Activated gamma-delta T cell treated with anti-CD3 and anti-CD28 coated beads, Interleukin-2, amount 50 U/mL, for 16 hours (primary cell): ENCODE measurements around the gene ACOD1.
"Not testable (repeated sequence)": the region's sequence is repeated elsewhere in the genome, so short reads cannot be mapped to it uniquely, and the experiment has no call there.

Experiments used
- DNase-seq: peaks from one replicate; pipeline ENCODE4 v3.0.0-alpha.2; 2020; ENCODE audit warnings: low read depth

Gene ACOD1

DNA sequence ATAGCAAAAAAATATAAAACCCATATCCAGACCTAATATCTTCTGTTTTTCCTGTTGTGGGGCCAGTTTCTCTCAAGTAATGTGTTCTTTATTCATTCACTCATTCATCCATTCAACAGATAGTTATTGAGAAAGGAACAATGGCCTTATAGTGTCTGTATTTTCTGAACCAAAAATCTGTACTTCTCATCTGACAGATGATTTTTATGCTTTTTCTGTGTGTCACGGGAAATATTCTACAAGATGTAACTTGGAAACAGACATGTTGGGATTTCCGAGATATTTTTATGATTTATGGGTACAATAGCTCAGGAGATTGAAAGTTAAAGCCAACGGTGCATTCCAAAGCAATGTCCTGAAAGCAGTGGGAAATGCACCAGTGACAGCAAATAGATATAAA lies 5.7 kb downstream of the ACOD1 start:
- no peak for DNase-seq

DNA sequence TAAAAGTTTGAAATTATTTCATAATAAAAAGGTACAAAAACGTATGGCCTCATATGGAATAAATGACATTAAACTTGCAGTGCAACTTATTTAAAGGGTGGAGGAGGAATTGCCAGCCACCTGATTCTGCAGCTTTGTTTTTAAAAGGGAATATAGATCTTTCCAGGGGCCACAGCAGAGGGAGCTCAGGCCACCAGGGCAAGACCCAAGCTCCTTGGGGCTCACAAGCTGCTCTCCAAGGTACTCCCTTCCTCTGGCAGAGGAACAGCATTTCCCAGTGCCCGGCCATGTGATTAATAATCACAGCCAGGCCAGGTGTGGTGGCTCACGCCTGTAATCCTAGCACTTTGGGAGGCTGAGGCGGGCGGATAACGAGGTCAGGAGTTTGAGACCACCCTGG lies 6.2 kb downstream of the ACOD1 start:
- DNase-seq, result no peak

DNA sequence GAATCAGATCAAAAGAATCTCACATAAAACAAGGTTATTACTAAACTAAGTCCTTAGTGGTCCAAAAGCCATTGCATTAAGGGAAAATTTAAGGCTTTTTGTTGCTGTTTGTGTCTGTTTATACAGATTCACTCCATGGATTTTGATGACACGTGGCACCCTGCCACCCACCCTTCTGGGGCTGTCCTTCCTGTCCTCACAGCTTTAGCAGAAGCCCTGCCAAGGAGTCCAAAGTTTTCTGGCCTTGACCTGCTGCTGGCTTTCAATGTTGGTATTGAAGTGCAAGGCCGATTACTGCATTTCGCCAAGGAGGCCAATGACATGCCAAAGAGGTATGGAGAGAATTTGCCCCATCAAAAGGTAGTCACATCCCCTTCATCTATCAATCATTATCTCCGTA lies 6.9 kb downstream of the ACOD1 start:
- no peak for DNase-seq

DNA sequence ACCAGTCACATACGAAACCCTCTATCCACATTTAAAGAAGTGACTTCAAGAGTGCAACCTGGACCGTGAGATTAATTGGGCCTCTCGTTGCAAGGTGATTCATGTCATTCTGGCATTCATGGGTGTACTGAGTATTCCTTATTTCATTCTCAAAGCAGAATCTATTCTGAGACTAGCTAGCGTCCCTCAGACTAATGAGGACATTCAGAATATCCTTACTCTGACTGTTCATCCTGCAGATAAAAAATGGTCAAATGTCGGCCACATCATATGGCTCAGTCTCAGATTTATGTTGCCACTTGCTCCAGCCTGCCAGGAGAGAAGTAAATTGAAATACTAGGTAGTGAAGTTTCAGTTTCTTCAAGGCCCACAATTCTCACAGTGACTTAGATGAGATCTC lies 7.3 kb downstream of the ACOD1 start:
- DNase-seq, result no peak

DNA sequence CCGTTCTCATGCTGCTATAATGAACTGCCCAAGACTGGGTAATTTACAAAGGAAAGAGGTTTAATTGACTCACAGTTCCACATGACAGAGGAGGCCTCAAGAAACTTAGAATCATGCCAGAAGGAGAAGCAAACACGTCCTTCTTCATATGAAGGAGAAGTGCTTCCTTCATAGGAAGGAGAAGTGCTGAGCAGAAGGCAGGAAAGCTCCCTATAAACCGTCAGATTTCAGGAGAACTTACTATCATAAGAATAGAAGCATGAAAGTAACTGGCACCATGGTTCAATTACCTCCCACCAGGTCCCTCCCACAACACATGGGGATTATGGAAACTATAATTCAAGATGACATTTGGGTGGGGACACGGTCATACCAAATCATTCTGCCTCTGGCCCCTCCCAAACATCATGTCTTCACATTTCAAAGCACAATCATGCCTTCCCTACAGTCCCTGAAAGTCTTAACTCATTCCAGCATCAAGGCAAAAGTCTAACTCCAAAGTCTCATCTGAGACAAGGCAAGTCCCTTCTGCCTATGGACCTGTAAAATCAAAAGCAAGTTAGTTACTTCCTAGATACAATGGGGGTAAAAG lies 10.6 kb downstream of the ACOD1 start:
- no peak for DNase-seq

DNA sequence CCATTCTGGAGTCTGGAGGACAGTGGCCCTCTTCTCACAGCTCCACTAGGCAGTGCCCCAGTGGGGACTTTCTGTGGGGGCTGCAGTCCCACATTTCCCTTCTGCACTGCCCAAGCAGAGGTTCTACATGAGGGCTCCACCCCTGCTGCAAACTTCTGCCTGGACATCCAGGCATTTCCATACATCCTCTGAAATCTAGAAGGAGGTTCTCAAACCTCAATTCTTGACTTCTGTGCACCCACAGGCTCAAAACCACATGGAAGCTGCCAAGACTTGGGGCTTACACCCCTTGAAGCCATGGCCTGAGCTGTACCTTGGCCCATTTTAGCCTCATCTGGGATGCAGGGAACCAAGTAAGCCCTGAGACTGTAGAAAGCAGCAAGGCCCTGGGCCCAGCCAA lies 11.4 kb downstream of the ACOD1 start:
- not testable (repeated sequence) for DNase-seq

DNA sequence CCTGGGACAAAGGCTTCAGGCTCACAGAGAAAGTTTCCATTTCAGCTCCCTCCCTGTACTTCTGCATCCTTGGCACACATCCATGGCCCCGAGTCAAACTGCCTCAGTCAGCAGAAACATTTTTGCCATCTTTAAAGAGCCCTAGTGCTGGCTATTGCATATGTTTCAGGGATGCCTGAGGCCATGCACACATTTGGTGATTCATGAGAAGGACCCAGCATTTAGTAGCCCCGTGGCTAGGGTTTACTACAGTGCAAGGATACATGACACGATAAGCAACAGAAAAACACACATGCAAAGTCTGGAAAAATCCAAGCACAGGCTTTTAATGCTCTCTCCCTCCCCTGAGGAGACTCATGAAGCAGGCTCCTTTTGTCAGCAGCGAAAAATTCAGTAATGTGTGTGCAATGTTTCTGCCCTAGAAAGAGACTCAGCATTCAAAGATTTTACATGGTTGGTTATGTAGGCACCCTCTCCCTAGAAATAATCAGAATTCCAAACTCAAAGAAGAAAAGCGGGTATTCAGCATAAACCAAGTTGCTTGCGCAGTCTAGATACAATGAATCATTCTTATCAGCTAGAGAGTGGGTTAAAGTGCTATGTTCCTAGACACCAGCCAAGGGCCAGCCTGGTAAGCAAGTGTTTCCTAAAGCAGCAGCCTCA lies 17.6 kb downstream of the ACOD1 start:
- DNase-seq, result no peak

DNA sequence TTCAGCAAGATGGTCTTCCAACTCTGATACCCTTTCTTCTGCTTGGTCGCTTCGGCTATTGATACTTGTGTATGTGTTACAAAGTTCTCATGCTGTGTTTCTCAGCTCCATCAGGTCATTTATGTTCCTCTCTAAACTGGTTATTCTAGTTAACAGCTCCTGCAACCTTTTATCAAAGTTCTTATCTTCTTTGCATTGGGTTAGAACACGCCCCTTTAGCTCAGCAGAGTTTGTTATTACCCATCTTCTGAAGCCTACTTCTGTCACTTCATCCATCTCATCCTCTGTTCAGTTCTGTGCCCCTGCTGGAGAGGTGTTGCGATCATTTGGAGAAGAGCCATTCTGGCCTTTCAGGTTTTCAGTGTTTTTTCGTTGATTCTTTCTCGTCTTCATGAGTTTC lies 18.7 kb downstream of the ACOD1 start:
- DNase-seq, result no peak

DNA sequence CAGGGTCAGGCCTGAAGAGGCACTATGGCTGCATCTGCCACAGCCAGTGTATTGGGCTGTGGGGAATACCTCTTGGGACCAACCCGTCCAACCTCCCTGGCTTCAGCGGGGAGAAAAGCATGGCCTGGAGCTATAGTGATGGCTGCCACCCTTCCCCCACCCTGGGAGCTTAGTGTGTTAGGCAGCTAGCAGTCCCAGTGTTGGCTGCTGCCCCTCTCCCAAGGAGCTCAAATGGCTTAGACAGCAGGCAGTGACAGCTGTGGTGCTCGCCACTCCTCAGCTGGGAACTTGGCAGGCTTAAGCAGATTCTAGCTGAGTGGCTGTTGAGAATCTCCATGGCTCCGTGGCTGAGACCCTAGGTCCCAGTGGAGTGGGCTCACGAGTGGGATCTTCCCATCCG lies 19.7 kb downstream of the ACOD1 start:
- DNase-seq, result no peak

DNA sequence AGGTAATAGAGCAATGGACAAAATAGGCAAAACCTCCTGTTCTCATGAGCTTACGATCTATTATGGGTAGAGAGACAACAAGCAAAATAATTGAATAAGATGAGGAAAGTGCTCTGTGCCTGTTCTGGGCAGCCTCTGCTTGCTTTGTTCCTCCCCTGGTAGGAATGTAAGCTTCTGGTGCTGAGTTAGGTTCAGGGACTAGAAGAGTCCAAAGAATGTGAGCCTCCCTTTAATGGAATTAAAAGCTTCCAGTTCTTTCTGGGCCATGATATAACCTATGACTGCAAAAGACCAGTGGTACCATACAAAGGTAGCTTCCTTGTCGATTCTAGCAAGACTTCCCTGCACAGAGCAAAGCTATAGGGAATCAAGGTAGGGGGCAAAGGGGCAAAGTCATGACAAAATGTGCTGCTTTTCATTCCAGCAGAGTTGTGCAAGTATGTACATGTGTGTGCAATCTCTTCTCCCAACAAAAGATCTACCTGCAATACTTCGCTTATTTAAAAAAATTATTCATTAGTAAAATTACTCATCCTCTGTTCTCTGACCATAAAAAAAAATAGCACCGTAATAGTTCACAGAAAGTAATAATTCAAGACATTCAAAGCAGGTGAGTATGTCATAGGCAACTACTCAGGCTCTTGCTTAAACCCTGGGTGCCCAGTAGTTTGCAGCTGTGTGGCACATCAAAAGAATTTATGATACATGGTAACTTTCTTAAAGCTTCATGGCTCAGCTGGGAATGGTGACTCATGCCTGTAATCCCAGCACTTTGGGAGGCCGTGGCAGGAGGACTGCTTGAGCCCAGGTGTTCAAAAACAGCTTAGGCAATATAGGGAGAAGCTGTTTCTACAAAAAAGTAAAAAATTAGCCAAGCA lies 21.4 kb downstream of the ACOD1 start:
- no peak for DNase-seq

DNA sequence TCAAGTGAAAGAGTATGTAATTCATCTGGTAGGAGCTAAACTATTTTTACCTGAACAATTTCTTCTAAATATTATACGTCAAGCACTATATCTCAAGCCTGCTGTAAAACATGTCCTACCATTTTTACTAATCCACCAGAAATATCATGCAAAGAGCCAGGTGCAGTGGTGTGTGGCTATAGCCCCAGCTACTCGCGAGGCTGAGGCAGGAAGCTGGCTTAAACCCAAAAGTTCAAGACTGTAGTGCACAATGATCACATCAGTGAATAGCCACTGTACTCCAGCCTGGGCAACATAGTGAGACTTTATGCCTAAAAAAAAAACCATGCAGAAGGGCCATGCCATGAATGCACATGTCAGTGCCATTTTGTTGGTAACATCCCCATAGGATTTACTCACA lies 22.9 kb downstream of the ACOD1 start:
- DNase-seq, result no peak

DNA sequence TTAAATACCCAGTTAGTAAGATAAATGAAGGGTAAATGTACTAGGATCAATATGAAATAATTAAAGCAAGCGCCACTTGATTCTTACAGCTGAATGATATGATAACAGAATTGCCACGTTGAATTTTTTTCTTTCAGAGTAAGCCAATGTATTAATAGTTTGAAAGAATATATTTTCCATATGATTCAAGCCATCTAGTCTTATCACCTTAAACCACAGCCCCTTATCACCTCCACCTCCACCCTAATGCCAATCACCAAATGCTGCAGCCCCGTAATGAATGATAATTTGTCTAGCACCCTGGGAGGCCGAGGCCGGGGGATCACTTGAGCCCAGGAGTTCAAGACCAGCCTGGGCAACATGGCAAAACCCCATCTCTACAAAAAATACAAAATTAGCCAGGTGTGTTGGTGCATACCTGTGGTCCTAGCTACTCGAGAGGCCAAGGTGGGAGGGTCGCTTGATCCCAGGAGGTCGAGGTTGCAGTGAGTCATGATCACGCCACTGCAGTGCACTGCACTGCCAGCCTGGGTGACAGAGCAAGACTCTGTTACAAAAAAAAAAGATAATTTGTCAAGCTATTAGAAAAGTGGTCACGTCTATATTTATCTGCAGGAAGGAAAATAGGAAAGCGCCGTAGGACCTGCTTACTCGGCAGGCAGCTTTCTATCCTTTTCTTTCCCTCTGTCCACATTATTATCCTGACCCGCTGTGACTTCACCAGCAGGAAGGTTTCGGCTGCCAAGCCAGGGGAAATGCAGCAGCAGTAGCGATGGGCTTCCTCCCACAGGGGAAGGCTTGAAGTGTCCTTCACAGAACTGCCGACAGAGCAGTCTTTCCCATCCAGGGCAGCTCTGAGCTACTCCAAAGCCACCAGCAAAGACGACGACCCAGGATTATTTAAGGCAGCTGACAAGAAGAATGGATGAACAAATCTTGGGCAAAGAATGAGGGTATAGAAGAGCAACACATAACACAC lies 23.8 kb downstream of the ACOD1 start:
- DNase-seq, result no peak

DNA sequence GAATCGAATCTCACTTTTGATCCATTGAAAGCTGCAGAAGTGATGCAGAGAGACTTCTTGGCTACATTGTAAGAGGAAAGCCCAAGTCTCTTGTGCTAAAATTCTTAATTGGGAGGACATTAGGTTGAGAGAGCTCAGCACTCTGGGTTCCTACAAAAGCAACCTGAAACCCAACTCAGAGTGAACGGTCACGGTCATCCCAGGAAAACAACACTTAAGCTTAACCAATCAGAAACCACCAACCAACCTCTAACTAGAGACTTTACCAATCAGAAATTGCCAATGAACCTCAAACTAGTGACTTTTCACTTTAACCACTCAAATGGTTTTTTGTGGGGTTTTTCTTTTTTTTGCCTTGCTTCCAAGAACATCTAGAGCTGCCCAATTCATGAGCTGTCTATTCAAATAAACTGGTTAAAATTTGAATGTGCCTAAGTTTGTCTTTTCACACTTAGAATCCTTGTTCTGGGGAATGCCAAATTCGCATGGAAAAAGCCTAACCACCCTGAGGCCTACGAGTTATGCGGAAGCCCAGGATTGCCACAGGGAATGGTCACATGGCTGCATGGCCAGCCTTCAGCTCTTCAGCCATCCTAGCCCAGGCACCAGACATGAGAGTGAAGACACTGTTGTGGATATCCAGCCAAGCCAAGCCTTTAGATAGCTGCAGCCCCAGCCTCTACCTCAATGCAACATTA lies 25.8 kb downstream of the ACOD1 start:
- no peak for DNase-seq

DNA sequence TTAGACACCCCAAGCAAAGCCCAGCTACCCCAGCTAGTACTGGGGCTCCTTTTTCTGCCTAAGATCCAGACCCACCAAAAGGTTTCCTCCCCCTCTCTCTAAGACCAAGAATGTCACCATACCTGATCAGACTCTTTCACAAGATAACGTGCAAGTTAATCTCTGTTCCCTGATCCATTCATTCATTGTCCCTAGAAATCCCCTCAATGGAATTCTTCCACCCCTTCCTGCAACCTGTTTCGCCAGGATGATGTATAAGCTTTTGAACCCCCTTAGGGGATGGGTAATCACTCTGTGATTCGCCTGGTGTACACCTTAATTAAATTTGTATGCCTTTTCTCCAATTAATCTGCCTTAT lies 26.3 kb downstream of the ACOD1 start:
- no peak for DNase-seq

DNA sequence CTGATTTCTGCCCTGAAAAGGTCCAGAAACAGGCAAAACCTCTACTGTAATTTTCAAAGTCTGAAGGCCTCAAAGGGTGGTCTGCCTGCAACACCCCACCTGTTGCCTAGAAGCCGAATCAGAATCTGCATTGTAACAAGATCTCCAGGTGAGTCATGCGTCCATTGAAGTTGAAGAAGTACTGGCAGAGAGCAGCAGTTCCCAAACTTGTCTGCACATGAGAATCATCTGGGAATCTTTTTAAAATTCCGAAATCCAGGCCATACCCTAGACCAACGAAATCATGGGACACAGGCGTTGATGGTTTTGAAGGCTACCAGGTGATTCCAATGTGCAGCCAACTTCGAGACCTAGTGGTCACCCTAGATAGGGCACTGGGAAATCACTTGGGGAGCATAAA lies 27.6 kb downstream of the ACOD1 start:
- DNase-seq, result no peak

DNA sequence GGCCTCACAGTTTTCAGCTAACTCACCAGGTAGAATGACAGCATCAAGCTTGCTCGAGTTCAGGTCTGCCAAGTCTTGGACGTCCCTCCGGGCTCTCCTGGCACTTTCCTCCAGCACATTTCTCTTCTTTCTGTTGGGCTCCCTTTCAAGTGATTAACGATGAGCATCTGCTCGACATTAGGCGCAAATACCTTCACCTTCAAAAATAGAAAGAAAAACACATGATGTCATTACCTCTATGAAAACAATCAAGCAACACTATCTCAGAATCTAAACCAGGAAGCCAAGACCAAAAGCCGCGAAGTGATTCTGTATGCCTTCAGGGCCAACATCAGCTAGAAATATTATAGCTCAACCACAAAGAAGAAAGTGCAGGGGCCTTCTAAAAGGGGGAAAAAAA lies 28.2 kb downstream of the ACOD1 start:
- no peak for DNase-seq

DNA sequence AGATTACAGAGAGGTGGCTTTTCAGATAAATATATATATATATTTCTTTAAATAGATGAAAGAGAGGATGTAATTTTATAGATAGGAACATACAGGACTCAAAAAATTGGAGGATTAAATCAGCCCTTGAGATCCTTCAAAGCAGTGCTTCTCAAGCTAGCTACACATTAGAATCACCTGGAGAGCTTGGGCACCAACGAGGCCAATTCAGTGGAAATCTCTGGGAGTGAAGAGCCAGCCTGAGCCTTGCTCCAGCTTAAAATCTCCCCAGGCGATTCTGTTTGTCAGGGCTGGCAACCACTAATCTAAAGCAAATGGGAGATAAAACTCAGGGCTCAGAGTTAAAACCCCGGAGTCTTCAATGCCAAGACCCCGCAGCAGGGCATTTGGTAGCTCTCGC lies 28.6 kb downstream of the ACOD1 start:
- no peak for DNase-seq

DNA sequence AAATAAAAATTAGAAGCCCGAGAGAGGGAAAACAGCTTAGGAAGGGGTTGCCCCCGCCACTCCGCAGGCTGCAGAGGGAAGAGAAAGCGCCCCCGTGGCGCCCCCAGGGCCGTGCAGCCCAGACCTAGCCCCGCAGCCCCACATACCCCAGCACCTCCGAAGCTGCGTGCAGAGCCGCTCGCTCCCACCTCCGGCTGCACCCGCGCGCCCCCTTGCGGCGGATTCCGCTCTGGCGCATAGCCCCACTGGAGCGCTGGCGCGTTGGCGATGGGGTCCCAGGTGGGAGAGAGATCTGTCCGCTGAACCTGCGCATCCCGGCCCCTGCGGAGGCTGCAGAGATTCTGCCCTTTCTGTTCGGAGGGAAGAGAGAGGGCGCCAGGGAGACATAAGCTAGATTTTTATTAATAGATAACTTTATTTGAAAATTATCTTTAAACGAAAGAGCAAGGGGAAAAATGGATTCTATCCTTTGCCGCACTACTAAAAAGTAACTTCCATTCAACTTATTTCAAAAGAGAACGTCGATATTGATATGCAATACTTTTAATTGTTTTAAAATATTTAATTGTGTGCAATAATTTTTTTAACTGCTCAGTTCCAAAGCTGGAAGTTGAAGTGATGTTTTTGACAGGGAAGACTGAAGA lies 31.9 kb downstream of the ACOD1 start:
- peak; percentile 81 for DNase-seq

DNA sequence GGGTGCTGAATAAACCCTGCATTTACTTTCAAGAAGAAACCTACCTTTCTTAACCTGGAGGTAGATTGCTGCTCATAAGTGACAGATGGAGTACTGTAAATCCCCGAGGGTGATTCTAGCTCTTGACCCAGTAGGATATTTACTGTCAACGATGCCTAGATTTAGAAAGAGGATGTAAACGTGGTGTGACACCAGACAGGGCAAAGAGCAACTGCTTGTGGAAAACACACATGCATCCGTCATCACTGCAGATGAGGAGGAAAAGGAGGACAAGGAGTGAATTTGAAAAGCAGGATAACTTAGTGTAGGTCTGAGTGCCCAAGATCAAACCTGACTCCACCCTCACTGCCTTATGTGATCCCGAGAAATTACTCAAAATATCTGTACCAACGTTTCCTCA lies 33.8 kb downstream of the ACOD1 start:
- DNase-seq, result no peak

DNA sequence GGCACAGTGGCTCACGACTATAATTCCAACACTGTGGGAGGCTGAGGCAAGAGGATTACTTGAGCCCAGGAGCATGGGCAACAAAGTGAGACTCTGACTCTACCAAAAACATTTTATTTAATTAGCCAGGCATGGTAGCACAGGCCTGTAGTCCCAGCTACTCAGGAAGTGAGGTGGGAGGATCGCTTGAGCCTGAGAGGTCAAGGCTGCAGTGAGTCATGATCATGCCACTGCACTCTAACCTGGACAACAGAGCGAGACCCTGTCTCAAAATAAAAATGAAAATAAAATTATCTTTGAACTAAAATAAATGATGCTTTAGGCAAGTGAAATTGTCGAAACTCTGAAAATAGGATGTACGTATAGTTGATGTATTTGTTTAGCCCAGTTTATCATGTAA lies 35.4 kb downstream of the ACOD1 start:
- no peak for DNase-seq

DNA sequence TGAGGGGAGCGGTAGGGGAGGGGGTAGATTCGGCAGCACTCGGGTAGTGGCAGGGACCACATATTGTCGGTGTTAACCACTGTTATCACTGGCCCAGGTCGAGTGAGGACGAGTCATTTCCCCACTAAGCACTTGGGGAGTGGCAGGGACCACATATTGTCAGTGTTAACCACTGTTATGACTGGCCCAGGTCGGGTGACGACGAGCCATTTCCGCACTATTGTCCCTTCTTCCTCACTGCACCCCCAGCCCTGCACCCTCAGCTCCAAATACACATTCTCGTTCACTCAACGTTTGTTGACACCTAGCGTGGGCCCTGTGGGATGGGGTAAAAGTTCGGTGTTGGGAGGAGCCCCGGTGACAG lies 43.1 kb downstream of the ACOD1 start:
- peak; percentile 66 for DNase-seq
